Loucy (cell line): Measurements from ENCODE around the gene ATAD2B.

ENCODE experiments used
- H2AFZ ChIP-seq: fragments of 200-600 bp; sonication (generic); 2 replicates; pipeline ENCODE4 v1.6.0; 2016; ENCODE audit warnings: antibody characterized with exemption, mild to moderate bottlenecking, low read length, moderate library complexity
- H3F3A ChIP-seq: fragments of 200-600 bp; 2 replicates; pipeline ENCODE4 v1.6.0; 2016; ENCODE audit warnings: antibody characterized with exemption, low read depth, mild to moderate bottlenecking
- H3K27me3 ChIP-seq: fragments of 200-600 bp; sonication (generic); 2 replicates; pipeline ENCODE4 v1.6.1; 2014; ENCODE audit warnings: low read length, mild to moderate bottlenecking; ENCODE audit not compliant: insufficient read depth, poor library complexity, severe bottlenecking
- H3K36me3 ChIP-seq: fragments of 200-600 bp; sonication (generic); 2 replicates; pipeline ENCODE4 v1.6.1; 2016; ENCODE audit warnings: low read length; ENCODE audit not compliant: insufficient read depth
- H3K4me1 ChIP-seq: fragments of 200-600 bp; sonication (generic); 2 replicates; pipeline ENCODE4 v1.5.1; 2014; ENCODE audit warnings: low read length, mild to moderate bottlenecking; ENCODE audit not compliant: insufficient read depth, poor library complexity, severe bottlenecking
- H3K4me2 ChIP-seq: fragments of 200-600 bp; sonication (generic); 2 replicates; pipeline ENCODE4 v1.6.0; 2014; ENCODE audit warnings: antibody characterized with exemption, low read length, low read depth, mild to moderate bottlenecking; ENCODE audit not compliant: poor library complexity, severe bottlenecking
- H3K4me3 ChIP-seq: fragments of 200-600 bp; sonication (generic); 2 replicates; pipeline ENCODE4 v1.5.1; 2014; ENCODE audit warnings: low read length, mild to moderate bottlenecking, mixed read lengths; ENCODE audit not compliant: poor library complexity, severe bottlenecking
- H3K79me2 ChIP-seq: fragments of 200-600 bp; sonication (generic); 2 replicates; pipeline ENCODE4 v1.6.1; 2014; ENCODE audit warnings: low read length; ENCODE audit not compliant: insufficient read depth
- H3K9ac ChIP-seq: fragments of 200-600 bp; sonication (generic); 2 replicates; pipeline ENCODE4 v1.6.0; 2014; ENCODE audit warnings: mild to moderate bottlenecking, low read depth, low read length, moderate library complexity; ENCODE audit not compliant: poor library complexity, severe bottlenecking
- H3K9me2 ChIP-seq: fragments of 200-600 bp; sonication (generic); replicated peaks from 2 replicates; pipeline ENCODE4 v1.6.1; 2016; ENCODE audit warnings: low read depth, low read length, mixed read lengths
- H3K9me3 ChIP-seq: fragments of 200-600 bp; sonication (generic); 2 replicates; pipeline ENCODE4 v1.6.1; 2014; ENCODE audit warnings: mild to moderate bottlenecking, antibody characterized with exemption, low read length, low read depth; ENCODE audit not compliant: insufficient read depth
- H4K20me1 ChIP-seq: fragments of 200-600 bp; sonication (generic); 2 replicates; pipeline ENCODE4 v1.6.0; 2014; ENCODE audit warnings: antibody characterized with exemption, low read length, mild to moderate bottlenecking; ENCODE audit not compliant: insufficient read depth, poor library complexity, severe bottlenecking
- EZH2phosphoT487 ChIP-seq: fragments of 200-600 bp; IDR thresholded peaks from 2 replicates; pipeline ENCODE4 v1.6.1; 2018; ENCODE audit warnings: antibody characterized with exemption, mild to moderate bottlenecking, moderate library complexity, borderline replicate concordance
- TF ChIP-seq, protein P1 (sequence below): fragments of 200-600 bp; sonication (generic); conservative IDR thresholded peaks from 2 replicates; pipeline ENCODE4 v1.5.1; 2014; ENCODE audit warnings: mild to moderate bottlenecking, antibody characterized with exemption, low read length

The ATAD2B gene

DNA sequence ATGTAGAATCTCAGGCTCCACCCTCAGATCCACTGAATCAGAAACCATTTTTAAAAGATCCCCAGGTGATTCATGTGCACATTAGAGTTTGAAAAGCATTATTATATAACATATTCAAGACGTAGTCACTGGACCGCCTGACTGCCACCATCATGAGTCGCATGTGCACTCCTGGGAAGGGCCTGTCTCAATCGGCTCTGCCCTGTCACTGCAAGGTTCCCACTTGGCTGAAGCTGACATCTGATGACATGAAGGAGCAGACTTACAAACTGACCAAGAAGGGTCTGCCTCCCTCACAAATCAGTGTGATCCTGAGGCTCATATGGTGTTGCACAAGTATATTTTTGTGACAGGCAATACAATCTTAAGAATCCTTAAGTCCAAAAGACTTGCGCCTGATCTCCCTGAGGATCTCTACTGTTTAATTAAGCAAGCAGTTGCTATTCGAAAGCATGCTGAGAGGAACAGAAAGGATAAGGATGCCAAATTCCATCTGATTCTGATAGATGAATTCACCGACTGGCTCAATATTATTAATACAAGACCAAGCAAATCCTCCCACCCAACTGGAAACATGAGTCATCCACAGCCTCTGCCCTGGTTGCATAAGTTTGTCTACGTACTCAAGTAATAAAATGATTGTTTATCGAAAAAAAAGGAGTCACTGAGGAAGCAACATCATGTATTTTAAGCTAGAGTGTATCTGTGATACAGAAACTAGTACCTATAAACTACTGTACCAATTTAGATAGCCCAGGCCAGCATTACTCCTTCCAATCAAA, 26.2 kb downstream of the ATAD2B start:
- no peak overlapping the region for H2AFZ ChIP-seq
- H3K36me3 ChIP-seq: no peaks in the 10 kb centered on the region
- no peaks in the 10 kb centered on the region for H3F3A ChIP-seq
- H4K20me1 ChIP-seq: peaks cover 44% of the 10 kb centered on the region
- no peaks in the 10 kb centered on the region for H3K9me2 ChIP-seq
- H3K27me3 ChIP-seq: no peaks in the 10 kb centered on the region
- peaks cover 10% of the 10 kb centered on the region for H3K4me1 ChIP-seq
- H3K4me3 ChIP-seq: no peak overlapping the region
- H3K79me2 ChIP-seq: peaks cover 85% of the 10 kb centered on the region
- no peaks in the 10 kb centered on the region for H3K9me3 ChIP-seq
- no peak overlapping the region for H3K4me2 ChIP-seq
- TF ChIP-seq, protein P1, sequence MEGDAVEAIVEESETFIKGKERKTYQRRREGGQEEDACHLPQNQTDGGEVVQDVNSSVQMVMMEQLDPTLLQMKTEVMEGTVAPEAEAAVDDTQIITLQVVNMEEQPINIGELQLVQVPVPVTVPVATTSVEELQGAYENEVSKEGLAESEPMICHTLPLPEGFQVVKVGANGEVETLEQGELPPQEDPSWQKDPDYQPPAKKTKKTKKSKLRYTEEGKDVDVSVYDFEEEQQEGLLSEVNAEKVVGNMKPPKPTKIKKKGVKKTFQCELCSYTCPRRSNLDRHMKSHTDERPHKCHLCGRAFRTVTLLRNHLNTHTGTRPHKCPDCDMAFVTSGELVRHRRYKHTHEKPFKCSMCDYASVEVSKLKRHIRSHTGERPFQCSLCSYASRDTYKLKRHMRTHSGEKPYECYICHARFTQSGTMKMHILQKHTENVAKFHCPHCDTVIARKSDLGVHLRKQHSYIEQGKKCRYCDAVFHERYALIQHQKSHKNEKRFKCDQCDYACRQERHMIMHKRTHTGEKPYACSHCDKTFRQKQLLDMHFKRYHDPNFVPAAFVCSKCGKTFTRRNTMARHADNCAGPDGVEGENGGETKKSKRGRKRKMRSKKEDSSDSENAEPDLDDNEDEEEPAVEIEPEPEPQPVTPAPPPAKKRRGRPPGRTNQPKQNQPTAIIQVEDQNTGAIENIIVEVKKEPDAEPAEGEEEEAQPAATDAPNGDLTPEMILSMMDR: no peak
- TF ChIP-seq EZH2phosphoT487: no peak
- H3K9ac ChIP-seq: no peak overlapping the region

DNA sequence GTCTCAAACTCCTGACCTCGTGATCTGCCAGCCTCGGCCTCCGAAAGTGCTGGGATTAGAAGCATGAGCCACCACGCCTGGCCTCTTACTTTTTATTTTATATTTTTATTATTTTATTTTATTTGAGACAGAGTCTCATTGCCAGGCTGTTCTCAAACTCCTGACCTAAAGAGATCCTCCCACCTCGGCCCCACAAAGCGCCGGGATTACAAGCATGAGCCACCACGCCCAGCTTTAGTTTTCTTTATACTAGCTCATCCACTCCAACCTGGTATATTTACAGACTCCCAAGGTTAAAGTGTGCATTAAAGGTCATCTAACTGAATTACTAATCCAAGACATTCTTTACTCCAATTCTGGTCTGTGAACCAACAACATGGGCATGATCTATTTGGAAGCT, 26.8 kb downstream of the ATAD2B start:
- Histone ChIP-seq H3K4me1 (peaks cover 5% of the 10 kb centered on the region), H2AFZ (no peak overlapping the region), H3K9me2 (no peaks in the 10 kb centered on the region), H3K9me3 (no peaks in the 10 kb centered on the region), H3K4me2 (no peak overlapping the region), H3K36me3 (no peaks in the 10 kb centered on the region), H3K4me3 (no peak overlapping the region), H3K79me2 (peaks cover 79% of the 10 kb centered on the region), H3F3A (no peaks in the 10 kb centered on the region), H3K27me3 (no peaks in the 10 kb centered on the region), H4K20me1 (peaks cover 38% of the 10 kb centered on the region), H3K9ac (no peak overlapping the region)
- TF ChIP-seq, protein P1: no peak
- no peak for TF ChIP-seq EZH2phosphoT487

GRCh38 chr2:23871206-23871605, 55.7 kb downstream of the ATAD2B start:
- Histone ChIP-seq H3K36me3 (peaks cover 69% of the 10 kb centered on the region), H3K27me3 (no peaks in the 10 kb centered on the region), H3K9ac (no peak overlapping the region), H3K4me2 (no peak overlapping the region), H3K4me3 (no peak overlapping the region), H3K4me1 (no peaks in the 10 kb centered on the region), H3F3A (no peaks in the 10 kb centered on the region), H2AFZ (no peak overlapping the region), H3K79me2 (no peaks in the 10 kb centered on the region), H3K9me2 (no peaks in the 10 kb centered on the region), H3K9me3 (no peaks in the 10 kb centered on the region), H4K20me1 (no peaks in the 10 kb centered on the region)
- TF ChIP-seq, protein P1: no peak
- TF ChIP-seq EZH2phosphoT487: no peak
